HUES48 (cell line): ENCODE measurements around the gene TPD52L1.
"Not testable (repeated sequence)": the region's sequence is repeated elsewhere in the genome, so short reads cannot be mapped to it uniquely, and the experiment has no call there.

Source experiments
- H3K27ac ChIP-seq: one replicate; pipeline ENCODE4 v1.7.0; 2013; ENCODE audit warnings: low read depth, low read length, inconsistent platforms
- H3K27me3 ChIP-seq: 2 replicates; pipeline ENCODE4 v1.6.1; 2013; ENCODE audit warnings: mild to moderate bottlenecking, low read length; ENCODE audit not compliant: control insufficient read depth, insufficient read depth
- H3K36me3 ChIP-seq: 2 replicates; pipeline ENCODE4 v1.6.1; 2013; ENCODE audit warnings: low read length; ENCODE audit not compliant: control insufficient read depth, insufficient read depth
- H3K4me1 ChIP-seq: 2 replicates; pipeline ENCODE4 v1.6.1; 2013; ENCODE audit warnings: mild to moderate bottlenecking, low read length; ENCODE audit not compliant: control insufficient read depth, insufficient read depth
- H3K4me3 ChIP-seq: 2 replicates; pipeline ENCODE4 v1.5.1; 2013; ENCODE audit warnings: mild to moderate bottlenecking, low read depth, low read length
- H3K9ac ChIP-seq: 2 replicates; pipeline ENCODE4 v1.6.1; 2013; ENCODE audit warnings: mild to moderate bottlenecking, low read depth, low read length, moderate library complexity
- H3K9me3 ChIP-seq: 2 replicates; pipeline ENCODE4 v1.6.1; 2013; ENCODE audit warnings: low read length; ENCODE audit not compliant: control insufficient read depth, insufficient read depth

Gene TPD52L1

DNA sequence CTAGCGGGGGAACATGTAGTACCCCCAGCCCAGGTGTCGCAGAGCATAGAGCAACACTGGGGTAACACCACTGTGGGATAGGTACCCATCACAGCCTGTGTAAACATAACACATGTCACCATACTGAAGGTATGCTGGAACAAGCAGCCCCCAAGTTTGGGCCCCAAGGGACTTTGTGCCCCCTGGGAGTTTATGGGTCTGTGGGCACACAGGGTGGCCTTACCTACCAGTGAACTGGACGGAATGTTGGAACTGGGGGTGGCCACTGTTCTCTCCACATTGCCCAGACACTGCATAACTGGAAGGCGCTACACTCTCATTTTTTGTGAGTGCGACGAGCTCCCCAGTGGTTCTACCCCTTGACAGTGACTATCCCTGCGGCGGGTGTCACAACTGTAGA is 119.7 kb downstream of the TPD52L1 start:
- H3K9ac ChIP-seq = no peak overlapping the region
- H3K9me3 ChIP-seq = no peaks in the 10 kb centered on the region
- no peak overlapping the region for H3K27ac ChIP-seq
- H3K27me3 ChIP-seq = no peaks in the 10 kb centered on the region
- no peaks in the 10 kb centered on the region for H3K4me1 ChIP-seq
- no peak overlapping the region for H3K4me3 ChIP-seq
- H3K36me3 ChIP-seq = peaks cover 27% of the 10 kb centered on the region

DNA sequence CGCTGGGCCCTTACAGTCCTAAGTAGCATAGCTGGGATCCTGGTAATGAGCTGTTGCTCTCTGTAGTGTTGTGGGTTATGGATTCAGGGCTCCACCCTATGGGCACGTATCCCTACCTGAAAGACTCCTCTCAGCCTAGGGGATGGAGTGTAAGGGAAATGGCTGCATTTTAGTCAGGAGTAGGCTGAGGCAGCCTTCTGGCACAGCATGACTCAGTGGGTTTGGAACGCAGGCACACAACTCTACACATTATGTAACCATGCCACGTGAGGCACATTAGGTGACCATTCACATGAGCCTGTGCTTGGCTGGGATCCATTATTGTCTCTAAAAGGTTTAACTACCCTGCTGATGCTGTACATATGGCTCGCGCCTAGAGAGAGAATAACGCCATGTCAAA is 120.4 kb downstream of the TPD52L1 start:
- H3K36me3 ChIP-seq = peaks cover 27% of the 10 kb centered on the region
- no peak overlapping the region for H3K27ac ChIP-seq
- no peak overlapping the region for H3K9ac ChIP-seq
- H3K4me3 ChIP-seq = no peak overlapping the region
- H3K4me1 ChIP-seq = no peaks in the 10 kb centered on the region
- no peaks in the 10 kb centered on the region for H3K27me3 ChIP-seq
- no peaks in the 10 kb centered on the region for H3K9me3 ChIP-seq

- no peaks in the 10 kb centered on the region for H3K27me3 ChIP-seq
- H3K36me3 ChIP-seq = peaks cover 27% of the 10 kb centered on the region
- peaks cover 2% of the 10 kb centered on the region; the same call in 1 of the 2 replicates for H3K4me1 ChIP-seq
- no peak overlapping the region for H3K27ac ChIP-seq
- no peak overlapping the region for H3K4me3 ChIP-seq
- no peaks in the 10 kb centered on the region for H3K9me3 ChIP-seq
- H3K9ac ChIP-seq = no peak overlapping the region
Measured at GRCh38 chr6:125274935-125275334, 121.4 kb downstream of the TPD52L1 start.

DNA sequence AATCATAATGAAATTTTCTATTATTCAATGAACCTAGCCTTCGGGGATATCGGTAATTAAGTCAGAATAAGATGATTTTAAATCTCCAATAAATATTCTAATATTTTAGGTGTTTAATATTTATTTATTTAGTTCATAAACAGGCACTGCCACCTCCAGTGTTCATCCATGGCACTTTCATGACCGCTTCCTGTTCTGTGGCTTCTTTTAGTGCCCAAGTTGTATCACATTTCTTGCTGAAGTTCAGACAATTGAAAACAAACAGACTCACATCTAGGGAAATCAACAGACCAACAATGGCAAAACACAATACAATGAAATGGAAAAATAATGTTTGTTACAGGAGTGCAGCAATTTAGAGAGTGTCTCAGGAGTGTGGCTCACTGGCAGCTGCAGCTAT is 122.2 kb downstream of the TPD52L1 start:
- H3K4me3 ChIP-seq = no peak overlapping the region
- no peak overlapping the region for H3K27ac ChIP-seq
- H3K4me1 ChIP-seq = peaks cover 6% of the 10 kb centered on the region; the same call in 1 of the 2 replicates
- no peak overlapping the region for H3K9ac ChIP-seq
- H3K27me3 ChIP-seq = no peaks in the 10 kb centered on the region
- peaks cover 27% of the 10 kb centered on the region for H3K36me3 ChIP-seq
- no peaks in the 10 kb centered on the region for H3K9me3 ChIP-seq

DNA sequence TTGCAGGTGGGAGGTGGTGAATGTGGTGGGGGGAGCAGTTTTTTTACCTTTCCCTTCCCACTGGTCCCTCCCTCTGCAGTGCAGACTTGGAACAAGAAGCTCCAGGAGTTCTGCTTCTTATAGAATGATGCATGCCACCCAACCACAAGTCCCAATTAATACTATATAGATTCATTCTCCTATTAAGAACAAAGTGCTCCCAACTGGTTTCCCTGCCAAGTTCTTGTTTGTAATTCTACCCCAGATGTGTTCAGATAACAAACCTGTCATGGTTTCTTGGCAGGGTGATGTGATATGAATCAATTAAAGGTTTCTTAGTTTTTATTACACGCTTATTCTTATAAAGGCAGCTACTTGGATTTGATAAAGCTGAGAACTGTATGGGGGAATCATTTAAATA is 124.3 kb downstream of the TPD52L1 start:
- no peak overlapping the region for H3K9ac ChIP-seq
- H3K27ac ChIP-seq = no peak overlapping the region
- H3K9me3 ChIP-seq = no peaks in the 10 kb centered on the region
- H3K4me1 ChIP-seq = peaks cover 6% of the 10 kb centered on the region; the same call in 1 of the 2 replicates
- no peaks in the 10 kb centered on the region for H3K27me3 ChIP-seq
- peaks cover 24% of the 10 kb centered on the region for H3K36me3 ChIP-seq
- H3K4me3 ChIP-seq = no peak overlapping the region

DNA sequence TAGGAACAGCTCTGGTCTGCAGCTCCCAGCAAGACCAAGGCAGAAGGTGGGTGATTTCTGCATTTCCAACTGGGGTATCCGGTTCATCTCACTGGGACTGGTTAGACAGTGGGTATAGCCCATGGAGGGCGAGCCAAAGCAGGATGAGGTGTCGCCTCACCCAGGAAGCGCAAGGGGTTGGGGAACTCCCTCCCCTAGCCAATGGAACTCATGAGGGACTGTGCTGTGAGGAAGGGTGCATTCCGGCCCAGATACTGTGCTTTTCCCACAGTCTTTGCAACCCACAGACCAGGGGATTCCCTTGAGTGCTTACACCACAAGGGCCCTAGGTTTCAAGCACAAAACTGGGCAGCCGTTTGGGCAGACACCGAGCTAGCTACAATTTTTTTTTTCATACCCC is 126.4 kb downstream of the TPD52L1 start:
- no peak overlapping the region for H3K27ac ChIP-seq
- no peak overlapping the region for H3K4me3 ChIP-seq
- no peaks in the 10 kb centered on the region for H3K9me3 ChIP-seq
- peaks cover 15% of the 10 kb centered on the region for H3K36me3 ChIP-seq
- H3K4me1 ChIP-seq = peaks cover 6% of the 10 kb centered on the region; the same call in 1 of the 2 replicates
- no peaks in the 10 kb centered on the region for H3K27me3 ChIP-seq
- H3K9ac ChIP-seq = no peak overlapping the region

DNA sequence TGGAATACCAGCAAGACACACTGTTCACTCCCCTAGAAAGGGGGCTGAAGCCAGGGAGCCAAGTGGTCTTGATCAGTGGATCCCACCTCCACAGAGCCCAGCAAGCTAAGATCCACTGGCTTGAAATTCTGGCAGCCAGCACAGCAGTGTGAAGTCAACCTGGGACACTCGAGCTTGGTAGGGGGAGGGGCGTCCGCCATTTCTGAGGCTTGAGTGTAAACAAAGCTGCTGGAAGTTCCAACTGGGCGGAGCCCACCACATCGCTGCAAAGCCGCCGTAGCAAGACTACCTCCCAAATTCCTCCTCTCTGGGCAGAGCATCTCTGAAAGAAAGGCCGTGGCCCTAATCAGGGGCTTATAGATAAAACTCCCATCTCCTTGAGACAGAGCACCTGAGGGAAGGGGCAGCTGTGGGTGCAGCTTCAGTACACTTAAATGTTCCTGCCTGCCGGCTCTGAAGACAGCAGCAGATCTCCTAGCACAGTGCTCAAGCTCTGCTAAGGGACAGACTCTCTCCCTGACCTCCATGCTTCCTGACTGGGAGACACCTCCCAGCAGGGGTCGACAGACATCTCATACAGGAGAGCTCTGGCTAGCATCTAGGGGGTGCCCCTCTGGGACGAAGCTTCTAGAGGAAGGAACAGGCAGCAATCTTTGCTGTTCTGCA is 126.9 kb downstream of the TPD52L1 start:
- H3K9me3 ChIP-seq, H3K9ac ChIP-seq, H3K27me3 ChIP-seq, H3K4me3 ChIP-seq, H3K4me1 ChIP-seq, H3K27ac ChIP-seq: not testable (repeated sequence)
- H3K36me3 ChIP-seq = peaks cover 19% of the 10 kb centered on the region

DNA sequence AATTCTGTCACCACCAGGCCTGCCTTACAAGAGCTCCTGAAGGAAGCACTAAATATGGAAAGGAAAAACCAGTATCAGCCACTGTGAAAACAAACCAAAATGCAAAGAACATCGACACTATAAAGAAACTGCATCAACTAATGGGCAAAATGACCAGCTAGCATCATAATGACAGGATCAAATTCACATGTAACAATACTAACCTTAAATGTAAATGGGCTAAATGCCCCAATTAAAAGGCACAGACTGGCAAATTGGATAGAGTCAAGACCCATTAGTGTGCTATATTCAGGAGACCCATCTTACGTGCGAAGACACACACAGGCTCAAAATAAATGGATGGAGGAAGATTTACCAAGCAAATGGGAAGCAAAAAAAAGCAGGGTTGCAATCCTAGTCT is 128.9 kb downstream of the TPD52L1 start:
- H3K27ac ChIP-seq, H3K9ac ChIP-seq, H3K4me3 ChIP-seq, H3K4me1 ChIP-seq, H3K27me3 ChIP-seq, H3K9me3 ChIP-seq: not testable (repeated sequence)
- peaks cover 24% of the 10 kb centered on the region for H3K36me3 ChIP-seq

DNA sequence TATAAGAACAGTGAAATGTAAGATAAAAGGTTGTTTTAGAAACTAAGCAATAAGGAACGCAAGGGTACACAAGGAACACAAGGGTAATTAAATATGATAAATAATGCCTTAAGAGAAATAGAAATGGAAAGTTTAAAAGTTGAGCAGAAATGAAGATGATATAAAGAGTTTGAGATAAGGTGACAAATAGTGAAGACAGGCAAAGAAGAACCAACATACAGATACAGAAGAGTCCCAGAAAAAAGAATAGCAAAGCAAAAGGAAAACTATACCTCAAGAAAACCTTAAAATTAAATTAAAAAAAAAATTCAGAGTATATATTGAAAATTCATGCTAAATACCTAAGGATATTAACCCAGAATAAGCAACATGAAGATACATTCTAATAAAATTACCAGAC is 131.8 kb downstream of the TPD52L1 start:
- Histone ChIP-seq H3K36me3 (peaks cover 35% of the 10 kb centered on the region), H3K27me3 (no peaks in the 10 kb centered on the region), H3K4me1 (no peaks in the 10 kb centered on the region; the same call in 1 of the 2 replicates)

GRCh38 chr6:125285936-125286335 is 132.4 kb downstream of the TPD52L1 start:
- Histone ChIP-seq H3K9ac (no peak overlapping the region), H3K36me3 (peaks cover 40% of the 10 kb centered on the region), H3K27ac (no peak overlapping the region), H3K9me3 (0 out of 2 replicates have a peak, but pooled peaks cover 2% of the 10 kb centered on the region), H3K27me3 (no peaks in the 10 kb centered on the region), H3K4me1 (no peaks in the 10 kb centered on the region), H3K4me3 (no peak overlapping the region)

More for the DNA sequence above, 131.8 kb downstream of the TPD52L1 start:
- Histone ChIP-seq H3K27ac (no peak overlapping the region), H3K9ac (no peak overlapping the region), H3K9me3 (0 out of 2 replicates have a peak, but pooled peaks cover 2% of the 10 kb centered on the region), H3K4me3 (no peak overlapping the region)

GRCh38 chr6:125287718-125288117 is 134.1 kb downstream of the TPD52L1 start:
- H3K9ac ChIP-seq = no peak overlapping the region
- H3K4me1 ChIP-seq = no peaks in the 10 kb centered on the region
- no peaks in the 10 kb centered on the region for H3K27me3 ChIP-seq
- 0 out of 2 replicates have a peak, but pooled peaks cover 2% of the 10 kb centered on the region for H3K9me3 ChIP-seq
- H3K27ac ChIP-seq = no peak overlapping the region
- peaks cover 54% of the 10 kb centered on the region for H3K36me3 ChIP-seq
- H3K4me3 ChIP-seq = no peak overlapping the region
